Liver (tissue), 9 donors: ENCODE data around the gene HEYL. TPM values are rescaled to one million over a fixed set of nuclear protein-coding genes. Genes with fewer than 3 reads are reported as not detected.

Experiments used
- DNase-seq: peaks from one replicate; pipeline ENCODE4 v3.0.0-alpha.2; 2017; ENCODE audit warnings: low spot score
- H3K27ac ChIP-seq, 2 donors: one replicate each; pipeline ENCODE4 v1.7.0; 2013; ENCODE audit warnings: inconsistent platforms in 2 of 2, low read length in 2 of 2, control low read depth in 1 of 2, low read depth in 1 of 2, mild to moderate bottlenecking in 1 of 2
- H3K27me3 ChIP-seq, 4 donors: one replicate each; pipeline versions ENCODE4 v1.6.1 to v1.7.0; 2013; ENCODE audit warnings: low read length in 3 of 4, inconsistent platforms in 1 of 4, mild to moderate bottlenecking in 1 of 4, moderate library complexity in 1 of 4; ENCODE audit not compliant: control insufficient read depth in 4 of 4, insufficient read depth in 4 of 4
- H3K36me3 ChIP-seq, 4 donors: one replicate each; pipeline versions ENCODE4 v1.6.1 to v1.7.0; 2013; ENCODE audit warnings: low read length in 3 of 4, mild to moderate bottlenecking in 3 of 4, low read depth in 1 of 4, moderate library complexity in 1 of 4; ENCODE audit not compliant: control insufficient read depth in 4 of 4, insufficient read depth in 3 of 4
- H3K4me1 ChIP-seq, 4 donors: one replicate each; pipeline versions ENCODE4 v1.6.1 to v1.7.0; 2013; ENCODE audit warnings: low read length in 3 of 4, mild to moderate bottlenecking in 3 of 4, moderate library complexity in 1 of 4; ENCODE audit not compliant: control insufficient read depth in 4 of 4, insufficient read depth in 4 of 4
- H3K4me3 ChIP-seq, 3 donors: one replicate each; pipeline versions ENCODE4 v1.6.1 to v1.7.0; 2013; ENCODE audit warnings: low read length in 3 of 3, control low read depth in 1 of 3, low read depth in 1 of 3, mild to moderate bottlenecking in 1 of 3
- H3K9ac ChIP-seq, 2 donors: one replicate each; pipeline ENCODE4 v1.7.0; 2013; ENCODE audit warnings: low read length in 2 of 2, mild to moderate bottlenecking in 2 of 2, moderate library complexity in 2 of 2, control low read depth in 1 of 2, low read depth in 1 of 2
- H3K9me3 ChIP-seq, 4 donors: one replicate each; pipeline versions ENCODE4 v1.6.1 to v1.7.0; 2013; ENCODE audit warnings: low read length in 3 of 4; ENCODE audit not compliant: control insufficient read depth in 4 of 4
- ATF3 ChIP-seq: IDR thresholded peaks from 2 replicates; pipeline ENCODE4 v1.6.1; 2016; ENCODE audit warnings: antibody characterized with exemption
- CTCF ChIP-seq: fragments of 150-350 bp; IDR thresholded peaks from 2 replicates; pipeline ENCODE4 v1.5.1; 2017; ENCODE audit warnings: improper control_type of control experiment, low read depth, low read length; ENCODE audit not compliant: missing input control
- EGR1 ChIP-seq, 2 donors: IDR thresholded peaks; 2 replicates each; pipeline ENCODE4 v1.6.1; 2016 to 2018; ENCODE audit warnings: antibody characterized with exemption in 2 of 2, low read depth in 2 of 2
- FOXA1 ChIP-seq: IDR thresholded peaks from 2 replicates; pipeline ENCODE4 v1.6.1; 2016; ENCODE audit warnings: antibody characterized with exemption
- FOXA2 ChIP-seq: IDR thresholded peaks from 2 replicates; pipeline ENCODE4 v1.6.1; 2016; ENCODE audit warnings: antibody characterized with exemption
- GABPA ChIP-seq, 2 donors: IDR thresholded peaks in 1 of 2; conservative IDR thresholded peaks in 1 of 2; 2 replicates each; pipeline ENCODE4 v1.6.1; 2016; ENCODE audit warnings: antibody characterized with exemption in 2 of 2, mild to moderate bottlenecking in 1 of 2, moderate library complexity in 1 of 2
- HNF4A ChIP-seq, 2 donors: conservative IDR thresholded peaks; 2 replicates each; pipeline ENCODE4 v1.6.1; 2016; ENCODE audit warnings: antibody characterized with exemption in 2 of 2, mild to moderate bottlenecking in 2 of 2
- JUND ChIP-seq, 2 donors: IDR thresholded peaks; 2 replicates each; pipeline ENCODE4 v1.6.1; 2016; ENCODE audit warnings: antibody characterized with exemption in 2 of 2
- NR2F2 ChIP-seq: IDR thresholded peaks from 2 replicates; pipeline ENCODE4 v1.6.1; 2016; ENCODE audit warnings: antibody characterized with exemption
- RAD21 ChIP-seq, 2 donors: IDR thresholded peaks; 2 replicates each; pipeline ENCODE4 v1.6.1; 2016; ENCODE audit warnings: antibody characterized with exemption in 2 of 2, mild to moderate bottlenecking in 2 of 2
- REST ChIP-seq: IDR thresholded peaks from 2 replicates; pipeline ENCODE4 v1.6.1; 2016; ENCODE audit warnings: antibody characterized with exemption, mild to moderate bottlenecking
- TAF1 ChIP-seq: conservative IDR thresholded peaks from 2 replicates; pipeline ENCODE4 v1.6.1; 2016; ENCODE audit warnings: antibody characterized with exemption, mild to moderate bottlenecking
- YY1 ChIP-seq: IDR thresholded peaks from 2 replicates; pipeline ENCODE4 v1.6.1; 2016; ENCODE audit warnings: antibody characterized with exemption, mild to moderate bottlenecking
- WGBS: extraction: QIAGEN DNeasy Blood & Tissue Kit; methylation state at CpG from one replicate; pipeline ENCODE4 v1.1.7; 2013; 5-methylcytosine and 5-hydroxymethylcytosine counted together
- polyA plus RNA-seq, 2 donors: library from polyadenylated mRNA; stranded (reverse) in 1 of 2; unstranded in 1 of 2; fragments of 200-250 nt in 1 of 2; fragments of >200 nt in 1 of 2; fragmentation: Nextera tagmentation in 1 of 2; extraction: Ambion mirVana in 1 of 2; gene quantifications; one replicate each; pipeline versions ENCODE4 v1.2.1 to v1.2.3, GENCODE V29; 2013 to 2015
- total RNA-seq, 2 donors: library from RNA; depleted of rRNA; stranded (reverse); fragments of >200 nt; gene quantifications; one replicate each; pipeline ENCODE4 v1.2.3, GENCODE V29; 2014
- donor health status: healthy.
- donor health status: healthy.
- donor health status: healthy.
- donor health status: healthy.
- donor health status: healthy.

The HEYL gene
- 1 to 10 TPM in 1 of 2 donors, under 1 TPM in 1; 0.61 to 1.7 TPM for total RNA-seq
- 1 to 10 TPM; 1.1 to 1.3 TPM for polyA plus RNA-seq

GRCh38 chr1:39639305-39640130 lies at the start of gene HEYL:
TSS of gene HEYL (minus strand) at chr1:39639643. CDS start at chr1:39639625, 18 bp downstream.
- 11% methylated on average over 88 of the region's 88 CpGs for WGBS
- Histone ChIP-seq H3K4me3 (peak within 1 kb of the TSS in 2 of 3 donors; percentile 23 to 46), H3K4me1 (peaks cover 0 to 3% (median 0%) of the 10 kb centered on the region in 4 donors), H3K27ac (peak within 1 kb of the TSS; percentile 54 to 59), H3K9me3 (no peaks in the 10 kb centered on the region), H3K27me3 (peaks cover 0 to 7% (median 7%) of the 10 kb centered on the region in 4 donors), H3K36me3 (no peaks in the 10 kb centered on the region), H3K9ac (no peak within 1 kb of the TSS)
- DNase-seq, result peak; percentile 53
- TF ChIP-seq ATF3 (no peak), YY1 (no peak), CTCF (peak; percentile 3), EGR1 (IDR thresholded peaks at IDR 0.05; ENCODE audit: low read depth in 2 of 2) (no peak), RAD21 (IDR thresholded peaks at IDR 0.05) (peak in 1 of 2 donors; percentile 33), NR2F2 (peak; percentile 40), TAF1 (no peak), REST (no peak), JUND (IDR thresholded peaks at IDR 0.05) (no peak)

GRCh38 chr1:39689214-39689613 lies 49.8 kb upstream of the HEYL start:
- Histone ChIP-seq H3K27me3 (peaks cover 4 to 14% (median 5%) of the 10 kb centered on the region in 4 donors), H3K27ac (no peak overlapping the region), H3K9me3 (no peaks in the 10 kb centered on the region), H3K9ac (no peak overlapping the region), H3K4me1 (peaks cover 0 to 14% (median 10%) of the 10 kb centered on the region in 4 donors), H3K36me3 (no peaks in the 10 kb centered on the region), H3K4me3 (no peak overlapping the region)
- TF ChIP-seq FOXA1 (no peak), EGR1 (IDR thresholded peaks at IDR 0.05; ENCODE audit: low read depth in 2 of 2) (no peak), CTCF (no peak), NR2F2 (no peak), FOXA2 (no peak), YY1 (no peak), GABPA (IDR thresholded peaks at IDR 0.05 in 1 of 2, conservative IDR thresholded peaks at IDR 0.05 in 1 of 2) (no peak), HNF4A (conservative IDR thresholded peaks at IDR 0.05) (no peak)
- 72% methylated on average over 2 of the region's 2 CpGs for WGBS
- no peak for DNase-seq
